COLO668 (cell line): ENCODE measurements around the gene SFPQ.
"Not testable (repeated sequence)": the region's sequence is repeated elsewhere in the genome, so short reads cannot be mapped to it uniquely, and the experiment has no call there.

Experiments used
- DNase-seq: peaks from one replicate; lab custom pipeline; 2025; ENCODE audit not compliant: unreplicated experiment; lab: John Stamatoyannopoulos, UW

SFPQ gene

GRCh38 chr1:35142728-35143127 lies 50.2 kb downstream of the SFPQ start:
- not testable (repeated sequence) for DNase-seq

- DNase-seq = not testable (repeated sequence)
Observed at GRCh38 chr1:35142294-35142693, 50.7 kb downstream of the SFPQ start.

GRCh38 chr1:35137590-35137989 lies 55.4 kb downstream of the SFPQ start:
- DNase-seq = not testable (repeated sequence)

- no peak for DNase-seq
Observed at GRCh38 chr1:35136780-35137179, 56.2 kb downstream of the SFPQ start.
